HG02938 (cell line): ENCODE measurements around the gene CMYA5.

Experiments
- ATAC-seq: cut with Tn5 transposase; IDR thresholded peaks from one replicate; pipeline ENCODE4 v1.9.1; 2021; ENCODE audit warnings: mild to moderate bottlenecking, moderate library complexity; ENCODE audit not compliant: unreplicated experiment

Gene CMYA5

GRCh38 chr5:79793304-79793703, 103.7 kb downstream of the CMYA5 start:
- ATAC-seq: no peak

DNA sequence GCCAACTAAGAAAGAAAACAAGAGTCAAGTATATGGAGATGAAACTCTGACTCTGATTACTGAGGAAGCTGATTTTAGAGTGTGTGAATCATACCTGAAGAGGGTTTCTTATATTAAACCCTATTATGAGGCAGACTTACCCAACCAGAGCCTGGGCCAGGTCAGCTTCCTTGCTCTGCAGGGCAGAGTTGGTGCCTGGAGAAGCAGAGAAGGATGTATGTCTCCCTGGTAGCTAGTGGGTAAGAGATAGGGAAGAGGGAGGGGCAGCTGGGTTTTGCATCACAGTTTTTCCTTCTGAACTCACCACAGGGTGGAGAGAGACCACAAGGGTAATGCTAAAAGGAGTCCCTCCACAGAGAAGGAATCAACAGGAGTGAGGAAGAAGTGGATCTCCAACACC, 104.1 kb downstream of the CMYA5 start:
- no peak for ATAC-seq

DNA sequence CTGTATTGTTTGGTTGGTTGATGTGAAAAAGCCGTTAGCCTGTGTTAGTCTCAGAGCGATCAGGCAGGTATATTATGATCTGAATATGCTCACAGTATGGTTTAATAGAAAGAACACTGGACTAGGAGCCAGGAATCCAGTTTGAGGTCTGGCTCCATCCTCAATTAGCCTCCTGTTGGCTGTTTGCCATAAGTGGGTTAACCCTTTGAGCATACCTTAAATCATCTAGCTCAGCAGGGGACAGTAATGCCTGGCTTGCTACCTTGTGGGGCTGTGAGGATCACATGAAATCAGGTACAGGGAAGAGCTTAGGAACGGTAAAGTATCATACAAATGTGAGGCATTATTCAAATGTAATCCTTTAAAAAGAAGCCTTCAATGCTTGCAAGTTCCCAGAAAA, 104.7 kb downstream of the CMYA5 start:
- ATAC-seq: no peak

GRCh38 chr5:79795764-79796398, 106.2 kb downstream of the CMYA5 start:
- ATAC-seq: no peak

- no peak for ATAC-seq
Measured at GRCh38 chr5:79798893-79799590, 109.4 kb downstream of the CMYA5 start.

GRCh38 chr5:79800979-79801827, 111.6 kb downstream of the CMYA5 start:
- ATAC-seq: no peak

DNA sequence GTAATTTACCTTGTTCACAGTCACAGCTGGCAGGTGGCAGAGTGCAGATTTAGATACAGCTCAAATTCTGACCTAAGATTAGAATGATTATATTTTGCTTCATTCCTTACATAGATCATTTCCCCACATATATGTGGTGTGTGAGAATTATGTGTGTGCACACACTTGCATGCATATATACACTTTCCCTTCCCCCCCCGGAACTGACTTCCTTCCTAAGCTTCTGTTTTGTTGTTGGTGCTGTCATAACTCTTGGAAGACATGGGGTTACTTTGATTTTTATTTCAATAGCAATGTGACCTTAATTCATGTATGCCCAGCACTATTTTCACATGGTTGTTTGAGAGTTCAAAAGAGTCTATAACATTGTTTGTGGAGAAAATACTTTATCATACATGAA, 112.8 kb downstream of the CMYA5 start:
- ATAC-seq: no peak

GRCh38 chr5:79803007-79803406, 113.4 kb downstream of the CMYA5 start:
- ATAC-seq: no peak

DNA sequence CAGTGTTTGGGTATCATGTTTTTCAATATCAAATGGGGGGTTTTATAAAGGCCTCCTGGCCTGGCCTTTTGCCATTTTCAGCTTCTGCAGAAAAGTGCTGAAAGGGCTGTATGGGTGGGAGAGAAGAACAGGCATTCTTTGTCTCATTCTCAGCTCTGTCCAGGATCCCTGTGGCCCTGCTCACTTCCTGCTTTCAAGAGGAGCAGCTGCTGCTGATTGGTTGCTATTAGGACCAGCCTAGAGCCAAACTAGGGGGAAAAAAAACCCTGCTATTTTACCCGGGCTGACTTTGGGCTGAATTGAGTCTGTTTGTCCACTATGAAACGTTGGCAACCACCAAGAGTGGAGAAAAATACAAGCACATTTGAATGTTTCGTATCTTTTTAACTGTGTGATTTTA, 117.1 kb downstream of the CMYA5 start:
- no peak for ATAC-seq

DNA sequence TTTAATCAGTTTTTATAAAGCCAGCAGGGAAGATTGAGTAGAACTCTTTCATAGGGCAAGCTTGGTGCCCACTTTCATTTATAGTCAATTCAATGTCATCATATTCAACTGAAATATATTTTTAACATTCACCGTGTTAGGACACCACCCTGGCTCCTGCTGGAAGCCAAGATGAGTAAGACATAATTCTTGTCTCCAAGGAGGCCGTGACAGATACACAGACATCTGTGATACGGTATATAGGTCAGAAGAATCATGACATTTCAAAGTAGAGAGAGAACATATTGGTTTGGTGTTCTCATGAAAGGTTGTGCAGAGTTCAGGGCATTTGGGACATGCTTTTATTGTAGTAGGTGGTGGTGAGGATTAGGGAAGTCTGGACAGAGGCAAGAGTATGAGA, 120.1 kb downstream of the CMYA5 start:
- no peak for ATAC-seq

DNA sequence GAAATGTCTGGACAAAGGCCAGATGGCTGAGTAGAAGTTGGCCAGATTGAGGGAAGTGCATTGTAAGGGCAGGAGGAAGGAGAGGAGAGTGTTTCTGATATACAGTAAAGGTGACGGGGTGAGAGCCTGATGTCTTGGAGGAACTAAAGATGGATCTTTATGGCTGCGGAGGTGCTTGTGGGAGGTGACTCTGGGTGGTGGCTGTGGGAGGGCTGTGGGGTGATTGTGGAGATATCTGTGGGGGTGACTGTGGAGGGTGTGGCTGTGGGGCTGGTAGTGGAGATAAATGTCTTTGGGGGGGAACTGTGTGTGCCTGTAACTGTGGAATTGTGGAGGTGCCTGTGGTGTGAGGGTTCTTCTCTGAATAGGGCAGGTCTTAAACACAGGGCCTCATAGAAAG, 121.4 kb downstream of the CMYA5 start:
- ATAC-seq: no peak

- no peak for ATAC-seq
Measured at GRCh38 chr5:79811904-79812303, 122.3 kb downstream of the CMYA5 start.

DNA sequence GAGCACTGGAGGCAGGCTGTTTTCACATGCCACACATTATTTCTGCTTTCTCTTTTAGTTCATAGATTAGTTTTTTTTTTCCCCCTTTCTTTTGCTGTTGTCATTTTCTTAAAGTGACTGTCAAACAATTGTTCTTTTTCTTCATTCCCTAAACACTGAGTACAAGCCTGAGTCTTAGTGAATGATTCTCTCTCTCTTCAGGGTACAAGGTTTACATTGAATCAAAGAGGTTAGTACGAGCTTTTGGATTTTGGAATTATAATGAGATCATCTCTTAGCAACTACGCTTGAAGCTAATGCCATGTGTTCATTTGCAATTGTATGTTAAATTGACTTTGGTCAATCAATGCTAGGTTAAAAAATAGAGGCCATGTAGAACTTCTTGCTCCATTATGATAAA, 125.1 kb downstream of the CMYA5 start:
- ATAC-seq: no peak

GRCh38 chr5:79816014-79816413, 126.4 kb downstream of the CMYA5 start:
- no peak for ATAC-seq

DNA sequence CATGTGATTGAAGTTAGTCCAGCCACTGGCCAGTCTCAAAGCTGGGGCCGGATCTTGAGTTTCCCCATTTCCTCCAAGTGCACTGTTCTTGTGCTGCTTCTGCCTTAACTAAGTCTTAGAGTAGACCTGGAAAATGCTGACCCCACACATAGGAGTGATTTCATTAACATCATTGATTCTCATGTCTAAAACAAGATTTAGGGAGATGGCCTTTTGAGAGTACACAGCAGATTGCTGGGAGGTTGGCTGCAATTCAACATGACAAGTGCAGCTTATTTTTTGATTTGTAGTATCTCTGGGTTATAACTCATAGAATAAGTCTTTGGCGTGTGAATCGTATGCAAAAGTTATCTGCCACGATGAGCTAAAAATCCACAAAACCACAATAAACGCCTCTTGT, 131.0 kb downstream of the CMYA5 start:
- ATAC-seq: no peak

GRCh38 chr5:79824444-79824843, 134.8 kb downstream of the CMYA5 start:
- ATAC-seq: no peak

GRCh38 chr5:79825802-79826201, 136.2 kb downstream of the CMYA5 start:
- ATAC-seq: no peak

DNA sequence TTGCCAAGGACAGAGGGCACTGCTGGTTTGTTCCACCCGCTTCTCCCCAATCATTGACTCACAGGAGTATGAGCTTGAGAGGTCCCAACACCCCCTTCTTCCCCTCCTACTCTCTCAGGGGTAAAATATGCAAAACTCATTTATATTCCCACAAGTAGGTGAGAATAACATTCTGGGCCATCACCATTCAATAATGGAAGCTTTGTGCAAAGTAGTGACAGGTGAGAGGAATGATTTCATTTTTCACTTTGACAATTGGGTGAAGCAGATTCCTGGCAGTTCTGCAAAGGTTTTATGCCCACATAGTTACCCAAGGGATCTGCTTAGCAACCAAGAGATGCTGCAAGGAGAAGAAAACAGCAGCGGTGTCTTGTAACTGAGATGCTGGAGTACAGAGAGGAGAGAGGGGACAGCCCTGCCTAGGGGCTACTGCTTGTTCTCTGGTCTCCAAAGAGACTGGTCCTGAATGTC, 137.6 kb downstream of the CMYA5 start:
- ATAC-seq: no peak

GRCh38 chr5:79829260-79829659, 139.6 kb downstream of the CMYA5 start:
- no peak for ATAC-seq

GRCh38 chr5:79831381-79832309, 142.0 kb downstream of the CMYA5 start:
- ATAC-seq: no peak

DNA sequence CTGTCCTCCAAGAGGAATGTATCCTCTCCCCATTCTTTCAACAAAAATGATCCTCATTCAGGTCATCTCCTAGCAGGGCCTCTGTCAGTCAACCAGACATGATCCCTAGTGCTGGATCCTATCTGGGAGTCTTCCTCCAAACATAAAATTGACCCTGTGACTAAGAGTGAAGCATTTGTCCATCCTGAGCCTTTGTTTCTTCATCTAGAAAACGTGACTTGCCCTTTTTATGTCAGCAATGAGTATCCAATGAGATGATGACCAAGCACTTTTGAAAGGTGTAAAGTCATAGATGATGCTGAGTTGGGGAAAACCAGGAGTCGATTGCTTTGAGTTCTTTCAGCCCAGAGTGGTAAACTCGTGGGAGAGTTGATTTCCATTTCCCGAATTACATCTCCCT, 143.3 kb downstream of the CMYA5 start:
- ATAC-seq: no peak
